ENCODE results near the gene CADM1. TPM values are rescaled to one million over a fixed set of nuclear protein-coding genes. Genes with fewer than 3 reads are reported as not detected.

Gene CADM1
- polyA plus RNA-seq, 1 donor (not counting 4 experiments of a cell fraction or from before 2014, with no cell fraction given) = 9.5 TPM

GRCh38 chr11:115544422-115544948, 40.3 kb upstream of the CADM1 start:
- Histone ChIP-seq H3K4me2 (ENCODE audit: control insufficient read depth, extremely low read depth, insufficient read depth, low read depth, low read length) (no peak overlapping the region), H3K4me1 (ENCODE audit: control insufficient read depth, extremely low read depth, insufficient read depth, low read length) (no peaks in the 10 kb centered on the region), H3K79me2 (ENCODE audit: control insufficient read depth, insufficient read depth, low read length) (no peaks in the 10 kb centered on the region), H4K20me1 (ENCODE audit: control insufficient read depth, extremely low read depth, insufficient read depth, low read length) (no peaks in the 10 kb centered on the region), H2AFZ (ENCODE audit: control insufficient read depth, low read length) (no peak overlapping the region), H3K4me3 (ENCODE audit: control insufficient read depth in 2 of 3, extremely low read depth in 1 of 3, insufficient read depth in 2 of 3, low read depth in 1 of 3, low read length in 3 of 3) (no peak overlapping the region), H3K27me3 (ENCODE audit: control insufficient read depth, extremely low read depth, insufficient read depth, low read length) (no peaks in the 10 kb centered on the region), H3K36me3 (ENCODE audit: control insufficient read depth in 2 of 2, extremely low read depth in 1 of 2, insufficient read depth in 2 of 2, low read length in 2 of 2) (no peaks in the 10 kb centered on the region), H3K9me3 (ENCODE audit: control insufficient read depth, low read depth, low read length) (no peaks in the 10 kb centered on the region), H3K9me1 (ENCODE audit: control insufficient read depth, extremely low read depth, insufficient read depth, low read length) (no peaks in the 10 kb centered on the region), H3K9ac (ENCODE audit: control insufficient read depth, extremely low read depth, insufficient read depth, low read length) (no peak overlapping the region), H3K27ac (ENCODE audit: control insufficient read depth, insufficient read depth, low read length) (no peak overlapping the region)
- dilution Hi-C loops (cut with MboI; ENCODE audit: extremely low pct_ligation_motif_present, low sequenced_read_pairs) = no loop called here
- TF ChIP-seq EZH2 (IDR thresholded peaks at IDR 0.05; ENCODE audit: low read length) (no peak), CTCF (optimal IDR thresholded peaks at IDR 0.05 in 1 of 3, IDR thresholded peaks at IDR 0.05 in 1 of 3, conservative IDR thresholded peaks at IDR 0.05 in 1 of 3; ENCODE audit: extremely low read depth in 1 of 3, insufficient read depth in 2 of 3, low read length in 3 of 3) (no peak)
- no peak for FAIRE-seq
- DNase-seq (ENCODE audit: low read depth, low spot score) = no peak

DNA sequence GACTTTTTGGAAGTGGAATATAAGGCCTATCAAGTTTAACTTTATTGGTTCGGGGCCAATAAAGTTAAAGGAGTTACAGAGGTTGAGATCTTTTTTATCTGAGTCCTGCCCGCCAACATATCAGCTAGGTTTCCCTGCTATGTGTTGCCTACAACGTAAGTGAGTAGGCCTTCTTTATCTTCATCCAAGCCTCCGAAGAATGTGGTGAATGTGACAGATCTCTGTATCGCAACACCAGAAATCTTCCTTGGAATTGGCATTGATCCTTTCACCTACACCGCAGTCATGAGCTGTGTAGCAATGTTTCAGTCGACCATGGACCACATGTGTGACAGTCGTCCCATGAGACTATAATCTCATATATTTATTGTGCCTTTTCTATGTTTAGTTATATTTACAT, 37.3 kb upstream of the CADM1 start:
- Histone ChIP-seq H3K9me1 (ENCODE audit: control insufficient read depth, extremely low read depth, insufficient read depth, low read length) (no peaks in the 10 kb centered on the region), H3K4me3 (ENCODE audit: control insufficient read depth in 2 of 3, extremely low read depth in 1 of 3, insufficient read depth in 2 of 3, low read depth in 1 of 3, low read length in 3 of 3) (no peak overlapping the region), H3K27ac (ENCODE audit: control insufficient read depth, insufficient read depth, low read length) (no peak overlapping the region), H3K36me3 (ENCODE audit: control insufficient read depth in 2 of 2, extremely low read depth in 1 of 2, insufficient read depth in 2 of 2, low read length in 2 of 2) (no peaks in the 10 kb centered on the region), H2AFZ (ENCODE audit: control insufficient read depth, low read length) (no peak overlapping the region), H3K79me2 (ENCODE audit: control insufficient read depth, insufficient read depth, low read length) (no peaks in the 10 kb centered on the region), H4K20me1 (ENCODE audit: control insufficient read depth, extremely low read depth, insufficient read depth, low read length) (no peaks in the 10 kb centered on the region), H3K9ac (ENCODE audit: control insufficient read depth, extremely low read depth, insufficient read depth, low read length) (no peak overlapping the region), H3K4me1 (ENCODE audit: control insufficient read depth, extremely low read depth, insufficient read depth, low read length) (no peaks in the 10 kb centered on the region), H3K4me2 (ENCODE audit: control insufficient read depth, extremely low read depth, insufficient read depth, low read depth, low read length) (no peak overlapping the region), H3K9me3 (ENCODE audit: control insufficient read depth, low read depth, low read length) (no peaks in the 10 kb centered on the region), H3K27me3 (ENCODE audit: control insufficient read depth, extremely low read depth, insufficient read depth, low read length) (no peaks in the 10 kb centered on the region)
- no peak for DNase-seq (ENCODE audit: low read depth, low spot score)
- dilution Hi-C loops (cut with MboI; ENCODE audit: extremely low pct_ligation_motif_present, low sequenced_read_pairs) = no loop called here
- no peak for TF ChIP-seq EZH2 (IDR thresholded peaks at IDR 0.05; ENCODE audit: low read length)
- TF ChIP-seq CTCF (optimal IDR thresholded peaks at IDR 0.05 in 1 of 3, IDR thresholded peaks at IDR 0.05 in 1 of 3, conservative IDR thresholded peaks at IDR 0.05 in 1 of 3; ENCODE audit: extremely low read depth in 1 of 3, insufficient read depth in 2 of 3, low read length in 3 of 3) = no peak
- no peak for FAIRE-seq

Data from keratinocyte (primary cell).